GM12865 (cell line): ENCODE measurements around the gene BCL3.
"Not testable (repeated sequence)": the region's sequence is repeated elsewhere in the genome, so short reads cannot be mapped to it uniquely, and the experiment has no call there.

Source experiments
- DNase-seq: peaks from one replicate; pipeline ENCODE4 v3.0.0; 2010; ENCODE audit warnings: low read depth
- H3K4me3 ChIP-seq: 2 replicates; pipeline ENCODE4 v1.5.1; 2011; ENCODE audit warnings: mild to moderate bottlenecking, low read depth, low read length, control low read depth
- CTCF ChIP-seq: IDR thresholded peaks from 2 replicates; pipeline ENCODE4 v1.5.1; 2011; ENCODE audit warnings: low read length, control low read depth, low read depth, inconsistent platforms; ENCODE audit not compliant: insufficient read depth; ENCODE audit errors: missing control alignments

BCL3 gene

GRCh38 chr19:44714597-44715169 is 33.8 kb upstream of the BCL3 start:
- DNase-seq, result no peak
- TF ChIP-seq CTCF, result no peak
- H3K4me3 ChIP-seq, result no peak overlapping the region

GRCh38 chr19:44717603-44718002 is 30.9 kb upstream of the BCL3 start:
- DNase-seq, result no peak
- no peak overlapping the region for H3K4me3 ChIP-seq
- TF ChIP-seq CTCF, result no peak

GRCh38 chr19:44718441-44719261 is 29.9 kb upstream of the BCL3 start:
- TF ChIP-seq CTCF, result no peak
- no peak overlapping the region for H3K4me3 ChIP-seq
- no peak for DNase-seq

- no peak for DNase-seq
- TF ChIP-seq CTCF, result no peak
- H3K4me3 ChIP-seq, result no peak overlapping the region
Observed at GRCh38 chr19:44719262-44719701, 29.2 kb upstream of the BCL3 start.

GRCh38 chr19:44720396-44720795 is 28.1 kb upstream of the BCL3 start:
- not testable (repeated sequence) for H3K4me3 ChIP-seq, DNase-seq

GRCh38 chr19:44720945-44721344 is 27.6 kb upstream of the BCL3 start:
- H3K4me3 ChIP-seq, result no peak overlapping the region
- no peak for TF ChIP-seq CTCF
- DNase-seq, result peak; percentile 55

GRCh38 chr19:44721369-44721768 is 27.1 kb upstream of the BCL3 start:
- DNase-seq, H3K4me3 ChIP-seq: not testable (repeated sequence)
